Urinary bladder (tissue), 4 donors: ENCODE results near the gene ZEB2. TPM values are rescaled to one million over a fixed set of nuclear protein-coding genes. Genes with fewer than 3 reads are reported as not detected.
A peak's percentile ranks its signal among the peaks of the same experiment; 100 is the strongest.

Source experiments
- DNase-seq: peaks from one replicate; pipeline ENCODE4 v3.0.0-alpha.2; 2015; ENCODE audit errors: extremely low spot score
- H3K27ac ChIP-seq: one replicate; pipeline ENCODE4 v1.5.1; 2013; ENCODE audit warnings: low read depth, mild to moderate bottlenecking, moderate library complexity
- H3K36me3 ChIP-seq: one replicate; pipeline ENCODE4 v1.6.1; 2013; ENCODE audit warnings: mild to moderate bottlenecking, moderate library complexity; ENCODE audit not compliant: insufficient read depth
- H3K4me1 ChIP-seq: one replicate; pipeline ENCODE4 v1.6.1; 2013; ENCODE audit warnings: mild to moderate bottlenecking, moderate library complexity; ENCODE audit not compliant: insufficient read depth
- H3K4me3 ChIP-seq: one replicate; pipeline ENCODE4 v1.5.1; 2013; ENCODE audit warnings: low read depth, low read length
- WGBS: extraction: QIAGEN DNeasy Blood & Tissue Kit; methylation state at CpG from one replicate; pipeline ENCODE4 v1.1.7; 2013; 5-methylcytosine and 5-hydroxymethylcytosine counted together
- polyA plus RNA-seq: library from polyadenylated mRNA; stranded (reverse); fragments of 200-250 nt; gene quantifications from one replicate; pipeline ENCODE4 v1.2.3, GENCODE V29; 2013
- total RNA-seq: library from RNA; depleted of rRNA; stranded (reverse); fragments of >200 nt; gene quantifications from one replicate; pipeline ENCODE4 v1.2.3, GENCODE V29; 2014
- donor health status: healthy with polysubstance abuse.
- donor health status: healthy.

The ZEB2 gene
- total and polyA plus RNA-seq, 2 donors: 66.7 to 307 TPM

DNA sequence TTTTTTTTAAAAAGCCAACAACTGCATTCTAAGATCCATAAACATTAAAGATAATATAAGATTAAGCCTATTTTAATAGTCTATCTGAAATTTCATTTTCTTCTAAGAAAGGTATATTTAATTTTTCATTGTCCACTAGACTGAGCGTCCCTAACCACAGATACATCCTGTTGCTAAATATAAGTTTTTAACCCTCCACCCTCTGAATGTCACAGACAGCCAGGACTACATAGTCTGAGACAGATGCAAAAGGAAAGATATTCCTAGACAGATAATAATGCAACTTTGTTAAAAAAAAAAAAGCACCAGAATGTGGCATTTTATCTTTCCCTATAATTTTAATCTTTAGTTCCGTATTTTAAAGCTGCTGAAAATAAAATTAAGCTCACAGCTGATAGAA, 114.6 kb downstream of the ZEB2 start:
- Histone ChIP-seq H3K4me1 (peaks cover 1% of the 10 kb centered on the region), H3K4me3 (no peak overlapping the region), H3K27ac (no peak overlapping the region), H3K36me3 (no peaks in the 10 kb centered on the region)
- no peak for DNase-seq
- WGBS: 51% methylated on average over 2 of the region's 2 CpGs

GRCh38 chr2:144404586-144405314, 115.2 kb downstream of the ZEB2 start:
- H3K4me3 ChIP-seq: no peak overlapping the region
- DNase-seq: no peak
- peaks cover 1% of the 10 kb centered on the region for H3K4me1 ChIP-seq
- H3K36me3 ChIP-seq: no peaks in the 10 kb centered on the region
- 86% methylated on average over 9 of the region's 9 CpGs for WGBS
- H3K27ac ChIP-seq: peak overlapping the region; percentile 15

DNA sequence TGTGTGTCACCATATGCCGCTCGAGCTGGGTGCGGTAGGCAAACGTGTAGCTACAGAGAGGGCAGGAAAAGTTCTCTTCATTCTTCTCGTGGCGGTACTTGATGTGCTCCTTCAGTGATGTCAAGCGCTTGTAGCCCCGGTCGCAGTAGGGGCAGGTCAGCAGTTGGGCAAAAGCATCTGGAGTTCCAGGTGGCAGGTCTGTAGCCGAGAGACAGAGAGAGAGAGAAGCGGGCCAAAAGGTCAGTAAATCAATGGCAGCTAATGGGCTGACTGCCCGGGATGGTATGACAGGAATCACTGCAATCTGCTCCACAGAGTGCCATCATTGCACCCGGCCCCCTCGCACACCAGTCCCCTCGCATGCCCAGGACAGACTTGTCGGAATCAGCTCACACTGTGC, 116.0 kb downstream of the ZEB2 start:
- WGBS: 82% methylated on average over 16 of the region's 16 CpGs
- Histone ChIP-seq H3K4me3 (no peak overlapping the region), H3K27ac (no peak overlapping the region), H3K4me1 (peaks cover 1% of the 10 kb centered on the region), H3K36me3 (no peaks in the 10 kb centered on the region)
- DNase-seq: no peak

DNA sequence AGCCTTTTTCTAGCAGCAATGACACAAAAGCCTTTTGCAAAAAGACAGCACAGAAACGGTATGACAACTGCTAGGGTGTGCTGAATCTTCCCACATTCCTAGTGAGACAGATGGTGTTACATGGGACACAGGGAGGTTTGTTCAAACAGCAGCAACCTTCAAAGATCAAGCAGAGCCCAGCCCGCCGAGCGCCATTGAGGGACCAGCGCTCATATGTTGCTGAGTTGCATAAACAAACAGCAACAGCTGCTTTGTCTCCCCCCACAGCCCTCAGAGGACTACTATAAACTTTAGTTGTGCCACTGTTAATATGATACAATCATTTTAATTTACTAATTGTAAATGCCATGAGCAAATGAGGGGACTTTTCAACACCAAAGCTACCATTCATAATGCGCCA, 117.7 kb downstream of the ZEB2 start:
- no peak for DNase-seq
- Histone ChIP-seq H3K4me1 (peaks cover 1% of the 10 kb centered on the region), H3K36me3 (peaks cover 4% of the 10 kb centered on the region), H3K4me3 (no peak overlapping the region), H3K27ac (no peak overlapping the region)
- 50% methylated on average over 6 of the region's 6 CpGs for WGBS

- Histone ChIP-seq H3K4me3 (no peak overlapping the region), H3K36me3 (peaks cover 6% of the 10 kb centered on the region), H3K27ac (no peak overlapping the region), H3K4me1 (no peaks in the 10 kb centered on the region)
- 93% methylated on average over 3 of the region's 3 CpGs for WGBS
- DNase-seq: no peak
Measured at GRCh38 chr2:144401036-144401435, 118.9 kb downstream of the ZEB2 start.

DNA sequence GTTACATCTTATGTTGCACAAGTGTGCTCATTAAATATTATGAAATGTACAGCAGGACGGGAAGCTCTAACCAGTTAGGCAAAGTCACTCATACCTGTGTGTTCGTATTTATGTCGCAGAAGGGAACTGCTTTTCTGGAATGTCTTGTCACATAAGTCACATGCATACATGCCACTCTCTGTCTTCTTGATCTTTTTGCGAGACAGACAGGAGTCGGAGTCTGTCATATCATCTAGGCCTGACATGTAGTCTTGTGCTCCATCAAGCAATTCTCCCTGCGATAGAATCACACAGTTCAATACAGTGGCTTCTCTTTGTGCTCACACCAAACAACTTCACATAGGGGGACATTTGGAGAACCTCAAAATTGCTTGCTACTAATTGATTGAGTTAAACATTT, 123.6 kb downstream of the ZEB2 start:
- Histone ChIP-seq H3K36me3 (peaks cover 7% of the 10 kb centered on the region), H3K4me1 (no peaks in the 10 kb centered on the region), H3K27ac (no peak overlapping the region), H3K4me3 (no peak overlapping the region)
- no peak for DNase-seq
- 92% methylated on average over 6 of the region's 6 CpGs for WGBS

- DNase-seq: no peak
- Histone ChIP-seq H3K4me3 (no peak overlapping the region), H3K4me1 (no peaks in the 10 kb centered on the region), H3K36me3 (no peaks in the 10 kb centered on the region), H3K27ac (no peak overlapping the region)
- WGBS: 89% methylated on average over 1 of the region's 1 CpG
Measured at GRCh38 chr2:144390424-144391020, 129.4 kb downstream of the ZEB2 start.

DNA sequence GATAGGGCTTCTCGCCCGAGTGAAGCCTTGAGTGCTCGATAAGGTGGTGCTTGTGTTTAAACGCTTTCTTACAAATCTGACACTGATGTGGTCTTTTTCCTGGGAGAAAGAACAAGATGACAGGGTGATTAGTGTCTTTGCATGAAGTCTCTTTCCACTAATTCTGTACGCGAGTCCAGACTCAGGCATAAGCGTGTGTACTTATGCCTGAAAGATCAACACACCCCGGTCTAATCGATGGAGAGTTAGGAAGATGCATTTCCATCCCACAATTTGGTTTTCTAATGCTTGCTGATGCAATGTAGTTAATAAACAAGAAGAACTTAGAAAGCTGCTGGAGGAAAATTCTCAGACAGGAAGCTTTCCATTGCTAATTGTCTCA, 130.0 kb downstream of the ZEB2 start:
- WGBS: 83% methylated on average over 9 of the region's 9 CpGs
- H3K4me1 ChIP-seq: no peaks in the 10 kb centered on the region
- H3K27ac ChIP-seq: no peak overlapping the region
- DNase-seq: no peak
- H3K36me3 ChIP-seq: no peaks in the 10 kb centered on the region
- H3K4me3 ChIP-seq: no peak overlapping the region

DNA sequence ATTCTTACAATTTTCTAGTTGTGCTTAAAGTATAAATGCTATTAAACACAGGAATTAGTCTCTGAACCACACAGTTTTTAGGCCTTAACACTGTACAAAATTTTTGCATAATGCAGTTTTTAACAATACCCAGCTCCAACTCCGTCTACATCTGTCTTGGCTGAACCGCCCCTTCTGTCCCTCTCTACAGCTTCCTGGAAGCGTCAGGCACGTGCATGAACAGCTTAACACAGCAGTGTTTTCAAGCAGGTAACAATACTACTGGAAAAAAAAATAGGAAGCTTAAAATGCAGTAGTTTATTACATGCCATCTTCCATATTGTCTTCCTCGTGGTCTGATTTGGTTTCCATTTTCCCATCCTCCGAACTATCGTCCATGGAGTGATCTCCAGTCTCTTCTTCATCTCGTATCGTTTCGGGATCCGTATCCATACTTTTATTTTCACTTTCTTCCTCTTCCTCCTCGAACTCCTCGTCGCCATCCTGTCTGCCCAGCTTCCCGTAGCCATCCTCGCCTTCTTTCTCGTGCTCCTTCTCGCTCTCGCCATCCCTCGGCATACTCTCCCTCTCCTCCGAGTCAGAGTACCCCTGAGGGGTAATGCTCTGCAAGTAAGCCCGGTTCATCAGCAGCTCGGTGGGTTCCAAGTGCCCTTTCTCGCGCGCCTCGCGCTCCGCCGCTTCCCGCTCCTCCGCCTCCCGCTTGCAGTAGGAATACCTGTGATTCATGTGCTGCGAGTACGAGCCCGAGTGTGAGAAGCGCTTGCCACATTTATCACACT, 130.6 kb downstream of the ZEB2 start:
- WGBS: 80% methylated on average over 37 of the region's 37 CpGs
- Histone ChIP-seq H3K4me3 (peak overlapping the region; percentile 7), H3K27ac (no peak overlapping the region), H3K36me3 (no peaks in the 10 kb centered on the region), H3K4me1 (no peaks in the 10 kb centered on the region)
- DNase-seq: no peak

GRCh38 chr2:144385381-144385780, 134.5 kb downstream of the ZEB2 start:
- DNase-seq: no peak
- WGBS: 68% methylated on average over 1 of the region's 1 CpG
- no peak overlapping the region for H3K4me3 ChIP-seq
- no peaks in the 10 kb centered on the region for H3K4me1 ChIP-seq
- no peaks in the 10 kb centered on the region for H3K36me3 ChIP-seq
- H3K27ac ChIP-seq: no peak overlapping the region

DNA sequence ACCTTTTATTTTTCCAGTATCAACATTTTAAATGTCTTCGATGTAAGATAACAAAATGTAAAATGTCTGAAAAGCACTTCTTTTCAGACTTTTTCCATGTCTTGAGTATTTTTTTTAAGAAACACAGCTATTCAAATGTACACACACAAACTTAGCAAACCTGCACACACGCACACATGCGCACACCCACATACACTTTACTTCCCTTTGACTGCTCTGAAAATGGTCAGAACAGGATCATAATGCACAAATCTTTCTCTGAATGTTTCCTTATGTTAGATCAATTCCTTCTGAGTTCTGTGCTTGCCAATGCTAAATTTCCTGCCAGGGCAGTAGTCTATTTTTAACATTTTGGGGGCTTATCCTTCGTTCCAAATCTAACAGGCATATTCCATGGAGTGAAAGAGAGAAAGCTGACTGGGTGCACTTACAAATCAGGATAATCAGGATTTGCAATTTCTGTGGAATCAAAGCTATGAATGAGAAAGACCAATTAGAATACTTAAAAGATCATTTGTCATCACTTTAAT, 136.3 kb downstream of the ZEB2 start:
- H3K4me1 ChIP-seq: no peaks in the 10 kb centered on the region
- no peak for DNase-seq
- no peaks in the 10 kb centered on the region for H3K36me3 ChIP-seq
- no peak overlapping the region for H3K4me3 ChIP-seq
- no peak overlapping the region for H3K27ac ChIP-seq
- WGBS: 80% methylated on average over 4 of the region's 4 CpGs

DNA sequence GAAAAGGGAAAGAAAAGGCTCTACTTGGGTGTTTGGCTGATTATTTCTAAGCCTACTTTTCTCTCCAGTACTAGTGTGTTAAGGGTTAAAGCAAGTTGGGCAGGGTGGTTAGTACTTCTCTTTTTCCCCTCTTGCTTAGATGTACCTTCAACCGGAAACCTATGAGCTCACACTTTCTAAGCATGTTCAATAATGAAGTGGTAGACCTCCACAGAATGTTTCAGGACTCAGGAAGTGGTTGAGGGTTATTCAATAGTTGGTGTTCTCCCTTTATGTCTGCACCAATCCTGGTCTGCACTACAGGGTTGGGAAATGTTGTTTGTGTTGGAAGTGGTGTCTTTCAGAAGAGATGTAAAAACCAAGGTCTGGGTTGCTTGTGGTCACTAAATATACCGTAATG, 137.1 kb downstream of the ZEB2 start:
- Histone ChIP-seq H3K4me1 (no peaks in the 10 kb centered on the region), H3K4me3 (no peak overlapping the region), H3K27ac (no peak overlapping the region), H3K36me3 (no peaks in the 10 kb centered on the region)
- no peak for DNase-seq
- WGBS: 71% methylated on average over 2 of the region's 2 CpGs

GRCh38 chr2:144381716-144382115, 138.2 kb downstream of the ZEB2 start:
- H3K4me3 ChIP-seq: no peak overlapping the region
- 76% methylated on average over 2 of the region's 2 CpGs for WGBS
- DNase-seq: no peak
- no peak overlapping the region for H3K27ac ChIP-seq
- H3K36me3 ChIP-seq: no peaks in the 10 kb centered on the region
- no peaks in the 10 kb centered on the region for H3K4me1 ChIP-seq

DNA sequence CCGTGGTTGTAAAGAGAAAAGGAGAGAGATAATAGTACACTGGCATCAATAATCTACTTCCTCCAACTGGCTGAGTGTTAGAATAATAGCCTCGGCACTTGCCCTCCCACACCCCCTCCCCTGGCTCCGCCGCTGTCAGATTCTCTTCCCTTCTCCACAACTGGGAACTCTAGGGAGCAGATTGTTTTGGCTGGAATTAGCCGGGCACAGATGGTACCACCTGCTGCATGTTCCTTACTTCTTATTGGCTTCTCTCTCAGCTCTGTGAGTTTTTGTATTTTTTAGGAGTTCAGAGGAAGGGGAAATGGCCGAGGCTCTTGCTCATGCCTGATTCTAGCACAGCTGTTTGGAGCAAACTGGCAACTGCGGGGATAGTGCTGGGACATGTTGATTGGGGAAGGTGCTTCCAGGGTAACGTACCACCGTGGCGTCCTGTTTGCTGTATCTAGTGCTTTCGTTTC, 140.0 kb downstream of the ZEB2 start:
- 29% methylated on average over 11 of the region's 11 CpGs for WGBS
- DNase-seq: no peak
- no peak overlapping the region for H3K27ac ChIP-seq
- no peaks in the 10 kb centered on the region for H3K4me1 ChIP-seq
- H3K36me3 ChIP-seq: no peaks in the 10 kb centered on the region
- H3K4me3 ChIP-seq: peak overlapping the region; percentile 5
